Heart right ventricle (tissue), 16 donors: ENCODE results near the gene MFSD12. TPM values are rescaled to one million over a fixed set of nuclear protein-coding genes. Genes with fewer than 3 reads are reported as not detected.
"Not testable (repeated sequence)": the region's sequence is repeated elsewhere in the genome, so short reads cannot be mapped to it uniquely, and the experiment has no call there.

Experiments used
- ATAC-seq, 8 donors: fragments of 200-7000 bp; cut with Tn5 transposase; one replicate each; pipeline ENCODE4 v1.9.1; 2020; ENCODE audit warnings: mild to moderate bottlenecking in 8 of 8, moderate library complexity in 8 of 8, moderate number of reproducible peaks in 1 of 8
- DNase-seq, 2 donors: peaks; one replicate each; pipeline ENCODE4 v3.0.0-alpha.2; 2020
- H3K27ac ChIP-seq, 10 donors: fragments of 200-600 bp; sonication (generic) in 2 of 10; one replicate each; pipeline versions ENCODE4 v1.5.0 to v1.8.0; 2020 to 2022; ENCODE audit warnings: mild to moderate bottlenecking in 3 of 10
- H3K27me3 ChIP-seq, 7 donors: fragments of 200-600 bp; one replicate each; pipeline ENCODE4 v1.8.0; 2021 to 2022; ENCODE audit warnings: mild to moderate bottlenecking in 2 of 7
- H3K36me3 ChIP-seq, 9 donors: fragments of 200-600 bp; sonication (generic) in 1 of 9; one replicate each; pipeline versions ENCODE4 v1.5.0 to v1.8.0; 2020 to 2022; ENCODE audit warnings: mild to moderate bottlenecking in 2 of 9
- H3K4me1 ChIP-seq, 9 donors: fragments of 200-600 bp; sonication (generic) in 1 of 9; one replicate each; pipeline versions ENCODE4 v1.5.0 to v1.8.0; 2020 to 2022; ENCODE audit warnings: mild to moderate bottlenecking in 4 of 9
- H3K4me3 ChIP-seq, 10 donors: fragments of 200-600 bp; sonication (generic) in 2 of 10; one replicate each; pipeline versions ENCODE4 v1.5.0 to v1.8.0; 2020 to 2022; ENCODE audit warnings: mild to moderate bottlenecking in 7 of 10, moderate library complexity in 2 of 10
- H3K9me3 ChIP-seq, 11 donors: fragments of 200-600 bp in 10 of 11; sonication (generic) in 2 of 11; one replicate each; pipeline versions ENCODE4 v1.5.0 to v1.8.0; 2013 to 2022; ENCODE audit warnings: mild to moderate bottlenecking in 2 of 11, control low read depth in 1 of 11, moderate library complexity in 1 of 11
- WGBS, 2 donors: extraction: QIAGEN DNeasy Blood & Tissue Kit; methylation state at CpG; one replicate each; pipeline ENCODE4 v1.1.7; 2013; ENCODE audit warnings: inconsistent platforms in 1 of 2; 5-methylcytosine and 5-hydroxymethylcytosine counted together
- intact Hi-C, 10 donors: fragments of 100-400 bp; cut with DNase I; formaldehyde crosslinking; loops; one replicate each; pipeline versions ENCODE4 v1.11.1 to v1.14.2; 2022
- polyA plus RNA-seq, 2 donors: library from polyadenylated mRNA; stranded (reverse); fragments of 200-250 nt; gene quantifications; one replicate each; pipeline ENCODE4 v1.2.3, GENCODE V29; 2013
- total RNA-seq, 10 donors: library from RNA; stranded (reverse); fragmentation: NEBNext Ultra II Directional in 3 of 10; extraction: Animal tissue kit (Norgen Biotek cat#: 25700) in 3 of 10; gene quantifications; one replicate each; pipeline versions ENCODE4 v1.2.1 to v1.2.4, GENCODE V29; 2021 to 2023
- TF ChIP-seq, protein P1 (sequence below), 9 donors: fragments of 200-600 bp; sonication (generic) in 2 of 9; IDR thresholded peaks; one replicate each; pipeline versions ENCODE4 v1.5.0 to v1.8.0; 2021 to 2022; ENCODE audit warnings: antibody characterized with exemption in 9 of 9, mild to moderate bottlenecking in 5 of 9, moderate library complexity in 1 of 9
- donor health status: Arrhythmogenic right ventricular cardiomyopathy.
- donor health status: ischemic (EF 13 %, LVEDD 7.1; RV severe dilation, severe dysfunction).
- donor health status: healthy with polysubstance abuse.
- donor health status: DM: no; HTN: yes; CAD: no.
- donor health status: DM: no; HTN: no; CAD: no.
- donor health status: ischemic (EF 25% LVEDD 6.9; RV normal size, moderate dysfunction).
- donor health status: ischemic (EF 25% LVEDD 5.7; RV mildly dilated, moderate dysfunction).
- donor health status: healthy.
- donor health status: DM: yes; HTN: yes; CAD: no.
- donor health status: Ischemic cardiomyopathy.
- donor health status: ischemic (EF 35%, LVEDD 5.7; RV mildly dilated, moderate dysfunction).
- donor health status: nonischemic (EF 11% LVEDD 7.7; RV severe dilation, severe dysfunction).
- donor health status: DM: yes; HTN: yes; CAD: no.
- donor health status: PGD.
- donor health status: ischemic (EF 29% LVEDD 5.4; RV normal size, mild dysfunction).
- donor health status: nonischemic (EF 23%, LVEDD 6.1; RV moderate dilation, normal function).

The MFSD12 gene
- total and polyA plus RNA-seq, 12 donors, result 11.6 to 43.2 (median 22.1) TPM

DNA sequence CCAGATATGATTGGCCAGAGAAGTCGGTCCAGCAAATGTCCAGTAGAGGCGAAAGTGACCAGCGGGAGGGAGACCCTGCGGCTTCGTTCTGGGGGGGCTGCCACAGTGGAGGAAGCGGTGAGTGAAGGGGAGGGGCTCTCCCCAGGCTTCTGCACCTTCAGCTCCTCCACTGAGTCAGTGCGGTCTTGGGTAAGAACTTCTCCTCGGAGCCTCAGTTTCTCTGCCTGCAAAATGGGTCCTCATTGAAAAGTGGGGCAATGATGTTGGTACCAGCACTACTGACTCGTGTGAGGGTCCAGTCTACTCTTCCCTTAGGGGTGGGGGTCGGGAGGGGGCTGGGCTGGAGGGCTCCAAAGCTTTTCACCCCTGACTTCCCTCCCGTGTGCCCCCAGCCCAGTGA, 32.1 kb upstream of the MFSD12 start:
- Histone ChIP-seq H3K27me3 (peaks cover 11 to 24% (median 18%) of the 10 kb centered on the region in 7 donors), H3K4me3 (no peak overlapping the region), H3K36me3 (peaks cover 0 to 12% (median 0%) of the 10 kb centered on the region in 9 donors), H3K9me3 (no peaks in the 10 kb centered on the region), H3K4me1 (peaks cover 0 to 20% (median 12%) of the 10 kb centered on the region in 9 donors), H3K27ac (no peak overlapping the region)
- DNase-seq, result no peak
- TF ChIP-seq, protein P1, sequence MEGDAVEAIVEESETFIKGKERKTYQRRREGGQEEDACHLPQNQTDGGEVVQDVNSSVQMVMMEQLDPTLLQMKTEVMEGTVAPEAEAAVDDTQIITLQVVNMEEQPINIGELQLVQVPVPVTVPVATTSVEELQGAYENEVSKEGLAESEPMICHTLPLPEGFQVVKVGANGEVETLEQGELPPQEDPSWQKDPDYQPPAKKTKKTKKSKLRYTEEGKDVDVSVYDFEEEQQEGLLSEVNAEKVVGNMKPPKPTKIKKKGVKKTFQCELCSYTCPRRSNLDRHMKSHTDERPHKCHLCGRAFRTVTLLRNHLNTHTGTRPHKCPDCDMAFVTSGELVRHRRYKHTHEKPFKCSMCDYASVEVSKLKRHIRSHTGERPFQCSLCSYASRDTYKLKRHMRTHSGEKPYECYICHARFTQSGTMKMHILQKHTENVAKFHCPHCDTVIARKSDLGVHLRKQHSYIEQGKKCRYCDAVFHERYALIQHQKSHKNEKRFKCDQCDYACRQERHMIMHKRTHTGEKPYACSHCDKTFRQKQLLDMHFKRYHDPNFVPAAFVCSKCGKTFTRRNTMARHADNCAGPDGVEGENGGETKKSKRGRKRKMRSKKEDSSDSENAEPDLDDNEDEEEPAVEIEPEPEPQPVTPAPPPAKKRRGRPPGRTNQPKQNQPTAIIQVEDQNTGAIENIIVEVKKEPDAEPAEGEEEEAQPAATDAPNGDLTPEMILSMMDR (IDR thresholded peaks at IDR 0.05), result no peak
- WGBS, 2 donors, result 81 to 88% methylated on average over 11 of the region's 11 CpGs
- no peak for ATAC-seq
- intact Hi-C loops, result no loop called here

DNA sequence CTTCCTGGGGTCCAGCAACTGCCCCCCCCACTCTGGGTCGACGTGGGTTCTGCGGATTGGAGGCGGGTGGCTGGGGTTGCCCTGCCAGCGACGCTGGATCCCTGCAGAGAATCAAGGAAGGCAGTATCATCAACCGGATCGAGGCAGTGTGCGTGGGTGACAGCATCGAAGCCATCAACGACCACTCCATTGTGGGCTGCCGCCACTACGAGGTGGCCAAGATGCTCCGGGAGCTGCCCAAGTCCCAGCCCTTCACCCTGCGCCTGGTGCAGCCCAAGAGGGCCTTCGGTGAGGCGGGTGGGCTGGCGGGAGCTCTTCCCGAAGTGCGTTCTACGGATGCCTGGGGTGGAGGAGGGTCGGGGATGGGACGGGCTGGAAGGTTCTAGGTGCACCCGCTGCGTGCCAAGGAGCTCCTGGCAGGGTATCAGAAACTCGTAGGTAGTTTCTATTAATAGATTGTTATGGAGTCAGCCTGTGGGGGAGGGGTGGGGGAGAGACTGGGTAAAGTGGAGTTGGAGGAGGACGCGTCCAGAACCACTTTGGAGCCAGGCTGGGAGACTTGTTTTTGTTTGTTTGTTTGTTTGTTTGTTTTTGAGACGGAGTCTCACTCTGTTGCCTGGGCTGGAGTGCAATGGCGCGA, 29.4 kb upstream of the MFSD12 start:
- intact Hi-C loops, result loop anchor here in 6 of 10 donors (1.0 to 2.0 kb wide), 2 partner anchors 31 to 32 kb away; no protein-coding TSS in a partner anchor
- 41 to 47% methylated on average over 31 of the region's 31 CpGs for WGBS, 2 donors
- peak overlapping the region in 1 of 10 donors; percentile 31 for H3K27ac ChIP-seq
- ATAC-seq, result peak; percentile 25 to 61 (median 41)
- no peaks in the 10 kb centered on the region for H3K9me3 ChIP-seq
- peaks cover 0 to 5% (median 0%) of the 10 kb centered on the region in 9 donors for H3K36me3 ChIP-seq
- H3K4me3 ChIP-seq, result peak overlapping the region in 1 of 10 donors; percentile 60
- no peak for DNase-seq
- TF ChIP-seq, protein P1 (IDR thresholded peaks at IDR 0.05), result no peak
- peaks cover 11 to 33% (median 21%) of the 10 kb centered on the region in 7 donors for H3K27me3 ChIP-seq
- peaks cover 0 to 20% (median 12%) of the 10 kb centered on the region in 9 donors for H3K4me1 ChIP-seq

DNA sequence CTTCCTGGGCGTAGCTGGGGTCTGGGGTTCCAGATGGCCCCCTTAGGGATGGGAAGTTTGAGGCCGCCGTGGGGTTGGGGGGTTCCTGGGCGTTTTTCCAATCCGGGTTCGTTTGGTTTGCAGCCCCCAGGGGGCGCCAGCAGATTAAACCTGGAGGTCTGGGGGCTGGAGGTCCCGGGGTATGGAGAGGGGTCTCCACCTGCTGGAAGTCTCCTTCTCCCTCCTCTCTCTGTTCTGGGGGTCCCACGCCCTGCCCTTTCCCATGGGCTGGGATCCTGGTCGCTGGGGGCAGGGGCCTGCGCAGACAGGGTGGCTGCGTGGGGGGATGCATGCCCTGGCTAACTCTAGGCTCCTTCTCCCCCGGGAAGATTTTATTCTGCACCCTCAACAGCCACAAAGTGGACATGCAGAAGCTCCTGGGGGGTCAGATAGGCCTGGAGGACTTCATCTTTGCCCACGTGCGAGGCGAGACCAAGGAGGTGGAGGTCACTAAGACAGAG, 28.8 kb upstream of the MFSD12 start:
- no peak for DNase-seq
- TF ChIP-seq, protein P1 (IDR thresholded peaks at IDR 0.05), result peak; percentile 26 to 73 (median 59)
- H3K36me3 ChIP-seq, result peaks cover 0 to 5% (median 0%) of the 10 kb centered on the region in 9 donors
- intact Hi-C loops, result loop anchor here in 6 of 10 donors (1.0 to 2.0 kb wide), 2 partner anchors 32 to 33 kb away; no protein-coding TSS in a partner anchor
- peak in 7 of 8 donors; percentile 10 to 74 (median 34) for ATAC-seq
- H3K4me3 ChIP-seq, result peak overlapping the region; percentile 12 to 62 (median 54)
- 21 to 23% methylated on average over 15 to 16 of the region's 16 CpGs for WGBS, 2 donors
- H3K9me3 ChIP-seq, result no peaks in the 10 kb centered on the region
- H3K27ac ChIP-seq, result peak overlapping the region in 6 of 10 donors; percentile 15 to 75 (median 45)
- peaks cover 11 to 33% (median 21%) of the 10 kb centered on the region in 7 donors for H3K27me3 ChIP-seq
- peaks cover 0 to 20% (median 11%) of the 10 kb centered on the region in 9 donors for H3K4me1 ChIP-seq

DNA sequence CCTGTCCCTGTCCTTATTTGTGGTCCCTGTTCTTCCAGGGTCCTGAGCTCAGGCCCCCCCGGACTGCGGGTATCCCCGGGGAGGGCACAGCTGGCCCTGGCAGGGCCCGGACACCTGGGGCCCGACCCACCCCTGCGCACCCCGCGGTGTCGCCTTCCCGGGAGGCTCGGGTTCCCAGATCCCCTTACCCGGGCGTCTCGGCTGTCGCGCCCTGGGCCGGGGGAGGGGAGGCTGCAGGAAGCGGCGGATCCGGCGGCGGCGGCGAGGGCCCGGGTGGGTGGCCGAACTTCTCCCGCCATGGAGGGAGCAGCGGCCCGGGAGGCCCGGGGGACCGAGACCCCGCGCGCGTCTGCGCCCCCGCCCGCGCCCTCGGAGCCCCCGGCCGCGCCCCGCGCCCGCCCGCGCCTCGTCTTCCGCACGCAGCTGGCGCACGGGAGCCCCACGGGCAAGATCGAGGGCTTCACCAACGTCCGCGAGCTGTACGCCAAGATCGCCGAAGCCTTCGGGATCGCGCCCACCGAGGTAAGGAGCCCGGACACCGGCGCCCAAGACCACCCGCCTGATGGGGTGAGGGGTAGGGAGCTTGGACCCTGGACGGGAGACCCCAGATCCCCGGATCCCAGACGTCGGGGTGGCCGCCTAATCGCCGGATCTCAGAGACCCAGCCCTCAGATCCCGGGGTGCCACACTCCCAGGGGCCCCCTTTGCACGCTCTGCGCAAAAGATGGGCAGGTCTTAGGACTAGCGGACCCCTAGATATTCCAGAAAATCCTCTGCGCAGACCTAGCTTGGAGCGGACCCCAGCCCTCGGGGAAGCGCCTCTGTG, 28.1 kb upstream of the MFSD12 start, which contains the start of gene GIPC3:
GIPC3 (plus strand) TSS at position 178 of the 826 bp plus-strand sequence; CDS start at position 298, 120 bp downstream.
- Histone ChIP-seq H3K27me3 (peaks cover 11 to 33% (median 21%) of the 10 kb centered on the region in 7 donors), H3K4me3 (peak within 1 kb of the TSS; percentile 12 to 62 (median 54)), H3K27ac (peak within 1 kb of the TSS in 8 of 10 donors; percentile 11 to 75 (median 26)), H3K36me3 (peaks cover 0 to 5% (median 0%) of the 10 kb centered on the region in 9 donors), H3K9me3 (no peaks in the 10 kb centered on the region), H3K4me1 (peaks cover 0 to 20% (median 11%) of the 10 kb centered on the region in 9 donors)
- TF ChIP-seq, protein P1 (IDR thresholded peaks at IDR 0.05), result no peak
- intact Hi-C loops, result loop anchor here in 6 of 10 donors (1.0 to 2.0 kb wide), 2 partner anchors 33 kb away; no protein-coding TSS in a partner anchor
- DNase-seq (no peak), ATAC-seq (peak in 2 of 8 donors; percentile 11 to 20)
- WGBS, 2 donors, result 4 to 5% methylated on average over 73 to 81 of the region's 84 CpGs

DNA sequence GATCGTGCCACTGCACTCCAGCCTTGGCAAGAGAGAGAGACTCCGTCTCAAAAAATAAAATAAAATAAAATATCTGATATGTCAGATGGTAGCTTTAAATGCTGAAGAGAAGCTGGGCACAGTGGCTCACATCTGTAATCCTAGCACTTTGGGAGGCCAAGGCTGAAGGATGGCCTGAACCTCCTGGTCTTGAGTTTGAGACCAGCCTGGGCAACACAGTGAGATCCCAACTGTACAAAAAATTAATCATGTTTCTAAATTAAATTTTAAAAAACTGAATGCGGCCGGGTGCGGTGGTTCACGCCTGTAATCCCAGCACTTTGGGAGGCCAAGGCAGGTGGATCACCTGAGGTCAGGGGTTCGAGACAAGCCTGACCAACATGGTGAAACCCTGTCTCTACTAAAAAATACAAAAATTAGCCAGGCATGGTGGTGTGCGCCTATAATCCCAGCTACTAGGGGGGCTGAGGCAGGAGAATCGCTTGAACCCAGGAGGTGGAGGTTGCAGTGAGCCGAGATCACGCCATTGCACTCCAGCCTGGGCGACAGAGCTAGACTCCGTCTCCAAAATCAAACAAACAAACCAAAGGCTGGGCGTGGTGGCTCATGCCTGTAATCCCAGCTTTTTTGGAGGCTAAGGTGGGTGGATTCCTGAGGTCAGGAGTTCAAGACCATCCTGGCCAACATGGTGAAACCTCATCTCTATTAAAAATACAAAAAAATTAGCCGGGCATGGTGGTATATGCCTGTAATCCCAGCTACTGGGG, 26.8 kb upstream of the MFSD12 start:
- not testable (repeated sequence) for H3K9me3 ChIP-seq, H3K27ac ChIP-seq, H3K36me3 ChIP-seq, H3K4me3 ChIP-seq, DNase-seq, ATAC-seq
- 90 to 91% methylated on average over 15 of the region's 15 CpGs for WGBS, 2 donors
- Histone ChIP-seq H3K4me1 (peaks cover 0 to 20% (median 11%) of the 10 kb centered on the region in 9 donors), H3K27me3 (peaks cover 11 to 33% (median 21%) of the 10 kb centered on the region in 7 donors)
- intact Hi-C loops, result loop anchor here in 1 of 10 donors (5.0 kb wide), 1 partner anchor 33 kb away; no protein-coding TSS in a partner anchor
